GM10248 (cell line): Measurements from ENCODE around the gene TBX15.

Experiments used
- CTCF ChIA-PET: fragments of 300-600 bp; sonication (Branson Sonifier 250); formaldehyde crosslinking; extraction: SDS; loops from one replicate; lab custom pipeline; 2021; ENCODE audit warnings: antibody characterized with exemption; lab: Yijun Ruan, JAX
- POLR2A ChIA-PET: fragments of 350-650 bp; sonication (Branson Sonifier 250); formaldehyde crosslinking; extraction: SDS; loops from one replicate; lab custom pipeline; 2020; ENCODE audit warnings: antibody characterized with exemption; lab: Yijun Ruan, JAX
- DNase-seq: peaks from one replicate; pipeline ENCODE4 v3.0.0; 2012; ENCODE audit errors: extremely low spot score
- TF ChIP-seq, protein P1 (sequence below): IDR thresholded peaks from 2 replicates; pipeline ENCODE4 v1.5.1; 2012; ENCODE audit warnings: mild to moderate bottlenecking, low read depth; ENCODE audit errors: extremely low read depth, missing control alignments, control extremely low read depth

Gene TBX15

GRCh38 chr1:118863688-118864087 lies 124.5 kb downstream of the TBX15 start:
- DNase-seq = no peak

DNA sequence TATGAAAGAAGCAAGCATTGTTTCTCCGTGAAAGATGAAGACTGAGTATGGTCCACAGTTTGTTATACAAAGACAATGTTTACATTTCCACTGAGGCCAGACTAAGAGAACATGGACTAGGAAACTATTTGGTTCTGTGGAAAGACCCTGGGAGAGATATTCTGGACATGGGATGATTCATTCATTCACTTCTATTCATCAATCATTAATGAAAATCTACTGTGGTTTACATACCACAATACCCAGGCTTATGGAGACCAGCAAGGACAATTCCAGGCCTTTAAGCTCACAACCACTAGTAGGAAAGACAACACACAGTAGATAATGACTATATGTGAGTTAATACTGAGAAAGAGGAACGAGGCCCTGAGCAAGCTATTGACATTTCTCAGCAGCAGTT lies 125.4 kb downstream of the TBX15 start:
- ChIA-PET POLR2A (no interaction called here), CTCF (interaction anchor here (1.4 kb wide), 1 partner anchor 9 kb away, joined by 3 read pairs; no protein-coding TSS in a partner anchor)
- TF ChIP-seq, protein P1, sequence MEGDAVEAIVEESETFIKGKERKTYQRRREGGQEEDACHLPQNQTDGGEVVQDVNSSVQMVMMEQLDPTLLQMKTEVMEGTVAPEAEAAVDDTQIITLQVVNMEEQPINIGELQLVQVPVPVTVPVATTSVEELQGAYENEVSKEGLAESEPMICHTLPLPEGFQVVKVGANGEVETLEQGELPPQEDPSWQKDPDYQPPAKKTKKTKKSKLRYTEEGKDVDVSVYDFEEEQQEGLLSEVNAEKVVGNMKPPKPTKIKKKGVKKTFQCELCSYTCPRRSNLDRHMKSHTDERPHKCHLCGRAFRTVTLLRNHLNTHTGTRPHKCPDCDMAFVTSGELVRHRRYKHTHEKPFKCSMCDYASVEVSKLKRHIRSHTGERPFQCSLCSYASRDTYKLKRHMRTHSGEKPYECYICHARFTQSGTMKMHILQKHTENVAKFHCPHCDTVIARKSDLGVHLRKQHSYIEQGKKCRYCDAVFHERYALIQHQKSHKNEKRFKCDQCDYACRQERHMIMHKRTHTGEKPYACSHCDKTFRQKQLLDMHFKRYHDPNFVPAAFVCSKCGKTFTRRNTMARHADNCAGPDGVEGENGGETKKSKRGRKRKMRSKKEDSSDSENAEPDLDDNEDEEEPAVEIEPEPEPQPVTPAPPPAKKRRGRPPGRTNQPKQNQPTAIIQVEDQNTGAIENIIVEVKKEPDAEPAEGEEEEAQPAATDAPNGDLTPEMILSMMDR = no peak
- no peak for DNase-seq

More at GRCh38 chr1:118863688-118864087, 124.5 kb downstream of the TBX15 start:
- TF ChIP-seq, protein P1 = no peak
- ChIA-PET POLR2A (no interaction called here), CTCF (interaction anchor here (0.9 to 2.3 kb wide), 3 partner anchors 8 to 14 kb away, joined by 3 to 5 read pairs (median 3); no protein-coding TSS in a partner anchor)

DNA sequence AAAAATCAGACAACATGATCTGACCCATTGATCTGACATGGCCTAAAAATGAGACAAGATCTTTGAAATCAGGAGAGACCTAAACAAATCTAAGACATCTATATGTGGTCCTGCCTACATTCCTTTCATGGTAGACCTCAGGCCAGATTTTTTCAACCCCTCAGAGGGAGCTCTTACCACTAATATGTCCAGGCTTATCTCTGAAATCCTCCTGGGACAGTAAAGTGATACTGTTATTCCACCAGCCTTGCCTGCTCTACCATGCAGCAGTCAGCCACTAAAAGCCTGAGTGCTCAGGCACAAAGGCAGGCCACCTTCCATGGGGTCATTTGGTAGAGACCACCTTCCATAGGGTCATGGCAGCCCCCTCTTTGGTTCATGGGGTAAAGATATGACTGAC lies 126.9 kb downstream of the TBX15 start:
- TF ChIP-seq, protein P1 = no peak
- ChIA-PET CTCF (no interaction called here), POLR2A (no interaction called here)
- no peak for DNase-seq

GRCh38 chr1:118859999-118860398 lies 128.1 kb downstream of the TBX15 start:
- ChIA-PET POLR2A (no interaction called here), CTCF (interaction anchor here (1.2 to 1.3 kb wide), 2 partner anchors 11 to 949 kb away, joined by 3 read pairs; no protein-coding TSS in a partner anchor)
- no peak for DNase-seq
- TF ChIP-seq, protein P1 = no peak

GRCh38 chr1:118846443-118846842 lies 141.7 kb downstream of the TBX15 start:
- TF ChIP-seq, protein P1 = no peak
- ChIA-PET POLR2A (no interaction called here), CTCF (no interaction called here)
- DNase-seq = no peak

- ChIA-PET POLR2A (no interaction called here), CTCF (no interaction called here)
Observed at GRCh38 chr1:118842452-118843201, 145.5 kb downstream of the TBX15 start.

More at GRCh38 chr1:118842452-118843201, 145.5 kb downstream of the TBX15 start:
- TF ChIP-seq, protein P1 = no peak
- no peak for DNase-seq
